Type B pancreatic cell (in vitro differentiated cells): Measurements from ENCODE around the gene RIF1. TPM values are rescaled to one million over a fixed set of nuclear protein-coding genes. Genes with fewer than 3 reads are reported as not detected.
A peak's percentile ranks its signal among the peaks of the same experiment; 100 is the strongest.

Experiments used
- DNase-seq: peaks from one replicate; pipeline ENCODE4 v3.0.0; 2021; ENCODE audit warnings: mixed read lengths; ENCODE audit not compliant: unreplicated experiment; ENCODE audit errors: extremely low spot score
- H3K27ac Mint-ChIP-seq: 2 replicates; pipeline ENCODE4 v1.8.0; 2021; ENCODE audit warnings: mild to moderate bottlenecking, mixed read lengths
- H3K27me3 Mint-ChIP-seq: 2 replicates; pipeline ENCODE4 v1.8.0; 2021; ENCODE audit warnings: mixed read lengths
- H3K36me3 Mint-ChIP-seq: 2 replicates; pipeline ENCODE4 v1.8.0; 2021; ENCODE audit warnings: mixed read lengths
- H3K4me1 Mint-ChIP-seq: one replicate; pipeline ENCODE4 v1.8.0; 2021; ENCODE audit warnings: mixed read lengths; ENCODE audit not compliant: unreplicated experiment
- H3K4me3 Mint-ChIP-seq: 2 replicates; pipeline ENCODE4 v1.8.0; 2021; ENCODE audit warnings: mild to moderate bottlenecking, mixed read lengths
- H3K9me3 Mint-ChIP-seq: 2 replicates; pipeline ENCODE4 v1.8.0; 2021; ENCODE audit warnings: mixed read lengths
- total RNA-seq: library from RNA; stranded (reverse); gene quantifications from 2 replicates; pipeline ENCODE4 v1.2.1, GENCODE V29; 2021; ENCODE audit warnings: low replicate concordance
- TF ChIP-seq, protein P1 (sequence below): fragments of 200-600 bp; sonication (generic); conservative IDR thresholded peaks from 2 replicates; pipeline ENCODE4 v1.5.0; 2021; ENCODE audit warnings: antibody characterized with exemption, mild to moderate bottlenecking

Gene RIF1
- total RNA-seq, 1 donor from 2014 or later: 48.7 TPM

DNA sequence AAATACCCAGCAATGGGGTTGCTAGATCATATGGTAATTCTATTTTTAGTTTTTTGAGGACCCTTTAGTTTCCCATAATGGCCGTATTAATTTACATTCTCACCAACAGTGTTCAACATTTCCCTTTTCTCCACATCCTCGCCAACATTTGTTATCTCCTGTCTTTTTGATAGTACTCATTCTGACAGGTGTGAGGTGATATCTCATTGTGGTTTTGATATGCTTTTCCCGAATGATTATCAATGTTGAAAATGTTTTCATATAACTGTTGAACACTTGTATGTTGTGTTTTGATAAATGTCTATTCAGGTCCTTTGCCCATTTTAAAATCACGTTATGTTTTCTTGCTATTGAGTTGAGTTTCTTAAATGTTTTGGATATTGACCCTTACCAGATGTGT, 5.8 kb upstream of the RIF1 start:
- Mint-ChIP-seq H3K27ac (no peak overlapping the region), H3K27me3 (no peaks in the 10 kb centered on the region), H3K36me3 (no peaks in the 10 kb centered on the region), H3K4me3 (no peak overlapping the region), H3K4me1 (no peaks in the 10 kb centered on the region), H3K9me3 (no peaks in the 10 kb centered on the region)
- DNase-seq: no peak
- TF ChIP-seq, protein P1, sequence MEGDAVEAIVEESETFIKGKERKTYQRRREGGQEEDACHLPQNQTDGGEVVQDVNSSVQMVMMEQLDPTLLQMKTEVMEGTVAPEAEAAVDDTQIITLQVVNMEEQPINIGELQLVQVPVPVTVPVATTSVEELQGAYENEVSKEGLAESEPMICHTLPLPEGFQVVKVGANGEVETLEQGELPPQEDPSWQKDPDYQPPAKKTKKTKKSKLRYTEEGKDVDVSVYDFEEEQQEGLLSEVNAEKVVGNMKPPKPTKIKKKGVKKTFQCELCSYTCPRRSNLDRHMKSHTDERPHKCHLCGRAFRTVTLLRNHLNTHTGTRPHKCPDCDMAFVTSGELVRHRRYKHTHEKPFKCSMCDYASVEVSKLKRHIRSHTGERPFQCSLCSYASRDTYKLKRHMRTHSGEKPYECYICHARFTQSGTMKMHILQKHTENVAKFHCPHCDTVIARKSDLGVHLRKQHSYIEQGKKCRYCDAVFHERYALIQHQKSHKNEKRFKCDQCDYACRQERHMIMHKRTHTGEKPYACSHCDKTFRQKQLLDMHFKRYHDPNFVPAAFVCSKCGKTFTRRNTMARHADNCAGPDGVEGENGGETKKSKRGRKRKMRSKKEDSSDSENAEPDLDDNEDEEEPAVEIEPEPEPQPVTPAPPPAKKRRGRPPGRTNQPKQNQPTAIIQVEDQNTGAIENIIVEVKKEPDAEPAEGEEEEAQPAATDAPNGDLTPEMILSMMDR: no peak

DNA sequence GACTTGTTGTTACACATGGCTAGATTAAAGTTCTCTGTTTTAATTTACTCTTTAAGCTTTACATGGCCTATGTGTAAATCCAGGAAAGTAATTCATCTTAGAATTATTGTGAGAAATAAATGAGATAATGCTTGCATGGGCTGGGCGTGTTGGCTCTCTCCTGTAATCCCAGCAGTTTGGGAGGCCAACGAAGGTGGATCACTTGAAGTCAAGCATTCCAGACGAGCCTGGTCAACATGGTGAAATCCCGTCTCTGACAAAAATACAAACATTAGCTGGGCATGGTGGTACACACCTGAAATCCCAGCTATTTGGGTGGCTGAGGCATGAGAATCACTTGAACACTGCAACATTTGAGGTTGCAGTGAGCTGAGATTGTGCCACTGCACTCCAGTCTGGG, 4.3 kb upstream of the RIF1 start:
- H3K4me3 Mint-ChIP-seq: no peak overlapping the region

DNA sequence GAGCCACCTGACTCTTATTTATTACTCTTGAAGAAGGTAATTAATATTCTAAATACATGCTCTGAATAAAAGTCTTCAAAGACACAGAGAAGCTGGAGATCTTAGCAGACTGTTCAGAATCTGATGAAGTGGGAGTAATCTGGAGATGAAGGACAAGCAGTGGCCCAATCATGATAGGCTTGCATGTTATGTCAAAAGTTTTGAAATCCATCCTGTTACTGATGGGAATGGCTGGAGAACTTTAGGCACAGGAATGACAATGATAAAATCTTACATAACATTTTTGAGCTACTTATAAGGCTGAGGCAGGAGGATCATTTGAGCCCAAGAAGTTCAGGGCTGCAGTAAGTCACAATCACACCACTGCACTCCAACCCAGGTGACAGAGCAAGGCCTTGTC, 2.4 kb upstream of the RIF1 start:
- TF ChIP-seq, protein P1: no peak
- Mint-ChIP-seq H3K27me3 (no peaks in the 10 kb centered on the region), H3K9me3 (peaks cover 4% of the 10 kb centered on the region), H3K27ac (no peak overlapping the region), H3K4me1 (peaks cover 12% of the 10 kb centered on the region), H3K4me3 (no peak overlapping the region), H3K36me3 (peaks cover 10% of the 10 kb centered on the region)
- no peak for DNase-seq

More for the DNA sequence above, 4.3 kb upstream of the RIF1 start:
- TF ChIP-seq, protein P1: no peak
- H3K4me1 Mint-ChIP-seq: peaks cover 5% of the 10 kb centered on the region
- peaks cover 1% of the 10 kb centered on the region for H3K36me3 Mint-ChIP-seq
- no peaks in the 10 kb centered on the region for H3K27me3 Mint-ChIP-seq
- no peak overlapping the region for H3K27ac Mint-ChIP-seq
- H3K9me3 Mint-ChIP-seq: peaks cover 4% of the 10 kb centered on the region
- no peak for DNase-seq

DNA sequence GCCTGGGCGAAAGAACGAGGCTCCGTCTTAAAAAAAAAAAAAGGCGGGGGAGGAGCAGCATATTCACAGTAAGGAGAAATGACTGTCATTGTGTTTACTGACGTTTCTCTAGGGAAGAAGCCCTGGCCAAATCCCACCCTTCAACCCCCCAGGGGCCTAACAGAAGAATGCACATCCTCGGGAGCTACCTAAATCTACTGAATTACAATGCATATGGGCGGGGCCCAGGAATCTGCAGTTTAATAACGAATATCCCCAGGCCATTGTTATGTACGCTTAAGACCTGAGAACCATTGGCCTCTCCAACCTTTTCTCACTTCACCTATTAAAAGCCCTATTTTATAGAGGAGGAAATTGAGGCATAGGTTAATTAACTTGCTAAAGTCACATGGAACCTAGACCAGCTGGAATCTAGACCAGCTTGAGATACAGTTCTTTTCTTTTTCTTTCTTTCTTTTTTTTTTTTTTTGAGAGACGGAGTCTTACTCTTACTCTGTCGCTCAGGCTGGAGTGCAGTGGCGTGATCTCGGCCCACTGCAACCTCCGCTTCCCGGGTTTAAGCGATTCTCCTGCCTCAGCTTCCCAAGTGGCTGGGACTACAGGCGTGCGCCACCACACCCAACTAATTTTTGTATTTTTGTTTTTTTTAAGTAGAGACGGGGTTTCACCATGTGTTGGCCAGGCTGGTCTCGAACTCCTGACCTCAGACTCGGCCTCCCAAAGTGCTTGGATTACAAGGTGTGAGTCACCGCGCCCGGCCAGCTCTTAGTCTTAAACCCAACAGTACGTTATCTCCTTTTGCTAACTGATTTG, 708 bp upstream of the RIF1 start:
- no peaks in the 10 kb centered on the region for H3K27me3 Mint-ChIP-seq
- peak overlapping the region; percentile 96 for H3K4me3 Mint-ChIP-seq
- H3K9me3 Mint-ChIP-seq: peaks cover 4% of the 10 kb centered on the region
- peaks cover 18% of the 10 kb centered on the region for H3K36me3 Mint-ChIP-seq
- TF ChIP-seq, protein P1: no peak
- peak overlapping the region; percentile 91 for H3K27ac Mint-ChIP-seq
- DNase-seq: no peak
- peaks cover 12% of the 10 kb centered on the region for H3K4me1 Mint-ChIP-seq

DNA sequence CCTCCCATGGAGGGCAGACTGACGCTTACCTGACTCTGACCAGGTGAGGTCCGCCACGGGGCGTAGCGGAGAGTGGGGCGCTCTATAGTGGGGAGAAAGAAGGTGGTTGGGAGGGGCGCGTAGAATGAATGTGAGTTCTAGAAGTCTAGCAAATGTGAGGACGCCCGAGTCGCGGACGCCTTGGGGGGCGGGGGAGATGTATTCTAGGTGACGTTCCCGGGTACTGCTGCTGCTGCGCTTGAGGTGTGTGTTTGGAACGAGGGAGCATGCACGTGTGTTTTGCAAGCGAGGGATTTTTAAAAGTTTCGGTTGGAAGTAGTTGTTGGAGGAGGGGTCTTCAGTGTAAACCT, 758 bp downstream of the RIF1 start:
- Mint-ChIP-seq H3K4me3 (peak overlapping the region; percentile 96), H3K36me3 (peaks cover 22% of the 10 kb centered on the region), H3K9me3 (peaks cover 4% of the 10 kb centered on the region), H3K4me1 (peaks cover 12% of the 10 kb centered on the region), H3K27me3 (no peaks in the 10 kb centered on the region), H3K27ac (peak overlapping the region; percentile 91)
- no peak for DNase-seq
- TF ChIP-seq, protein P1: no peak
